ENCODE results near the gene CCHCR1. TPM values are rescaled to one million over a fixed set of nuclear protein-coding genes. Genes with fewer than 3 reads are reported as not detected.

Gene CCHCR1
- total and polyA plus RNA-seq, 9 donors: 11.2 to 31.5 (median 23.6) TPM

GRCh38 chr6:31125162-31125561 lies 32.4 kb downstream of the CCHCR1 start:
- TF ChIP-seq POLR2A (IDR thresholded peaks at IDR 0.05) (no peak), EP300 (IDR thresholded peaks at IDR 0.05) (no peak)
- intact Hi-C loops (cut with DNase I): no loop called here
- DNase-seq: peak; percentile 42 to 81 (median 68)
- Histone ChIP-seq H3K9me3 (no peaks in the 10 kb centered on the region), H3K4me3 (no peak overlapping the region), H3K27ac (peak overlapping the region in 1 of 2 donors; percentile 26), H3K36me3 (no peaks in the 10 kb centered on the region), H3K4me1 (ENCODE audit: insufficient read depth) (peaks cover 8% of the 10 kb centered on the region), H3K27me3 (no peaks in the 10 kb centered on the region)
- WGBS, 3 donors: 31 to 51% (median 43%) methylated on average over 8 of the region's 8 CpGs

GRCh38 chr6:31122791-31123706 lies 34.6 kb downstream of the CCHCR1 start:
- peak; percentile 52 to 94 (median 91) for DNase-seq
- no peak overlapping the region for H3K4me3 ChIP-seq
- TF ChIP-seq CTCF (IDR thresholded peaks at IDR 0.05): no peak
- peaks cover 8% of the 10 kb centered on the region for H3K4me1 ChIP-seq (ENCODE audit: insufficient read depth)
- intact Hi-C loops (cut with DNase I): no loop called here
- peak overlapping the region in 1 of 2 donors; percentile 71 for H3K27ac ChIP-seq
- 33 to 35% (median 34%) methylated on average over 16 of the region's 16 CpGs for WGBS, 3 donors
- H3K27me3 ChIP-seq: no peaks in the 10 kb centered on the region
- H3K9me3 ChIP-seq: no peaks in the 10 kb centered on the region
- no peaks in the 10 kb centered on the region for H3K36me3 ChIP-seq

- 73 to 81% (median 76%) methylated on average over 12 of the region's 12 CpGs for WGBS, 3 donors
- no peak overlapping the region for H3K4me3 ChIP-seq
- no peaks in the 10 kb centered on the region for H3K9me3 ChIP-seq
- H3K27ac ChIP-seq: no peak overlapping the region
- no peaks in the 10 kb centered on the region for H3K36me3 ChIP-seq
- no peaks in the 10 kb centered on the region for H3K27me3 ChIP-seq
- H3K4me1 ChIP-seq (ENCODE audit: insufficient read depth): peaks cover 10% of the 10 kb centered on the region
- intact Hi-C loops (cut with DNase I): no loop called here
- no peak for DNase-seq
- no peak for TF ChIP-seq POLR2A (IDR thresholded peaks at IDR 0.05)
- no peak for TF ChIP-seq CTCF (IDR thresholded peaks at IDR 0.05)
- no peak for TF ChIP-seq EP300 (IDR thresholded peaks at IDR 0.05)
Observed at GRCh38 chr6:31121131-31121790, 36.3 kb downstream of the CCHCR1 start.

GRCh38 chr6:31120151-31120915 lies 37.3 kb downstream of the CCHCR1 start, which contains the start of gene CDSN:
Gene CDSN (minus strand): TSS chr6:31120446. CDS start chr6:31120419, 27 bp downstream.
- peaks cover 10% of the 10 kb centered on the region for H3K4me1 ChIP-seq (ENCODE audit: insufficient read depth)
- H3K9me3 ChIP-seq: no peaks in the 10 kb centered on the region
- DNase-seq: no peak
- H3K36me3 ChIP-seq: no peaks in the 10 kb centered on the region
- no peaks in the 10 kb centered on the region for H3K27me3 ChIP-seq
- H3K27ac ChIP-seq: no peak within 1 kb of the TSS
- TF ChIP-seq EP300 (IDR thresholded peaks at IDR 0.05) (no peak), POLR2A (IDR thresholded peaks at IDR 0.05) (no peak), CTCF (IDR thresholded peaks at IDR 0.05) (no peak)
- intact Hi-C loops (cut with DNase I): no loop called here
- no peak within 1 kb of the TSS for H3K4me3 ChIP-seq
- WGBS, 3 donors: 82 to 87% (median 84%) methylated on average over 25 to 26 of the region's 26 CpGs
